Activated CD8-positive, alpha-beta memory T cell treated with anti-CD3 and anti-CD28 coated beads, Interleukin-2, amount 50 U/mL, for 1 hour (primary cell): ENCODE data around the gene IL9R.
"Not testable (repeated sequence)": the region's sequence is repeated elsewhere in the genome, so short reads cannot be mapped to it uniquely, and the experiment has no call there.

Source experiments
- DNase-seq: peaks from one replicate; pipeline ENCODE4 v3.0.0-alpha.2; 2020; ENCODE audit errors: extremely low read depth

The IL9R gene, protein sequence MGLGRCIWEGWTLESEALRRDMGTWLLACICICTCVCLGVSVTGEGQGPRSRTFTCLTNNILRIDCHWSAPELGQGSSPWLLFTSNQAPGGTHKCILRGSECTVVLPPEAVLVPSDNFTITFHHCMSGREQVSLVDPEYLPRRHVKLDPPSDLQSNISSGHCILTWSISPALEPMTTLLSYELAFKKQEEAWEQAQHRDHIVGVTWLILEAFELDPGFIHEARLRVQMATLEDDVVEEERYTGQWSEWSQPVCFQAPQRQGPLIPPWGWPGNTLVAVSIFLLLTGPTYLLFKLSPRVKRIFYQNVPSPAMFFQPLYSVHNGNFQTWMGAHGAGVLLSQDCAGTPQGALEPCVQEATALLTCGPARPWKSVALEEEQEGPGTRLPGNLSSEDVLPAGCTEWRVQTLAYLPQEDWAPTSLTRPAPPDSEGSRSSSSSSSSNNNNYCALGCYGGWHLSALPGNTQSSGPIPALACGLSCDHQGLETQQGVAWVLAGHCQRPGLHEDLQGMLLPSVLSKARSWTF

DNA sequence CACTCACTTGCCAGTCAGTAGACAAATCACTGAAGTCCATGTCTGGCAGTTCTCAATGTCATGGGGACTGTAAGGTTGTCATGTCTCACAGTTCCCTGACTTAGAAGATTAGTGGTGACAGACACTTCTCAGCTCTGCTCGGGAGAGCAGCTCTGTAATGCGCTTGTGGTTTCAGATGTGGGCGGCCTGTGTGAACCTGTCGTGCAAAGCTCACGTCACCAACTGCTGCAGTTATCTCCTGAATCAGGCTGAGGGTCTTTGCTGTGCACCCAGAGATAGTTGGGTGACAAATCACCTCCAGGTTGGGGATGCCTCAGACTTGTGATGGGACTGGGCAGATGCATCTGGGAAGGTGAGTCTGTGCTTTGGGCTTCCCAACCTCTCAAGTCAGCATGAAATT is at the start of gene IL9R:
Gene IL9R, plus strand, starts transcription at position 261 of the 400 bp plus-strand sequence. Its CDS starts 64 bp downstream, at position 325.
- DNase-seq: peak; percentile 11

- no peak for DNase-seq
These were observed 48.4 kb upstream of the IL9R start for GRCh38 chrX:155949098-155949497.

DNA sequence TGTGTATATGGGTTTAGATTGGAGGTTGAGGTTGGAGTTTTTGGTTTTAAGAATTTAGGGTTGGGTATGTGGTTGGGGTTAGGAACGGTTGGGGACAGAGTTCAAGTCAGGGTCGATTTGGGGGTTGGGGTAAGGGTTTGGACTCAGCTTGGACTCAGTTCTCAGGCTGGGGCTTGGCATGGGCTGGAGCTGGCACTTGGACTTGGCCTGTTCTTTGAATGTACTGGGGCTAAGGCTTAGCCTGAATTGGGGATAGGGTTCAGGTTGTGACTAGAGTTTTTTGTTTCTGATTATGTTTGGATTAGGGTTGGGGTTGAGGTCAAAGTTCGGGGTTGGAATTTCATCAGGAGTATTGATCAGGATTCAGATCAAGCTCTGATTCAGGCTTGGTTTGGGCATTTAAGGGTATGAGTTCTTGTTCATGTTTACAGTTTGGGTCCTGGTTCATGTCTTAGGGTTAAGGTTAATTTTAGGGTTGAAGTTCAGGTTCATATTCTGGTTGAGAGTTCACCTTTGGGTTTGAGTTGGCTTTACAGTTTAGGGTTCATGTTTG is 46.2 kb upstream of the IL9R start:
- no peak for DNase-seq

- no peak for DNase-seq
These were observed 44.4 kb upstream of the IL9R start for GRCh38 chrX:155953055-155953454.

DNA sequence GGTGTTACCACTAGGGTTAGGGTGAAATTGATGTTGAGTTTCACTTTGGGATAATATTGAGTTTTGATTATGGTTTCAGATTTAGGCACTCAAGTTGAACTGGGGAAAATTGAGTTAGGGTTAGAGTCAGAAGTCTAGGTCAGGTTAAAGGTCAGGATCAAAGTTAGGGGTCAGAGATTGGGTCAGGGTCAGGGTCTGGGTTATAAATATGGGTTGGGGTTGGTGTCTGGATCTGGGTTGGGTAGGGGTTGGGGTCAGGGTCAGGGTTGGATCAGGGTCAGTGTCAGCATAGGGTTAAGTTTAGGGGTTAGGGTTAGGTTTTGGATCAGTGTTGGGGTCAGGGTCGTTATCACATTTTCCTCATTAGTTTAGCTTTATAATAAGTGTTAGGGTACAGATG is 42.7 kb upstream of the IL9R start:
- no peak for DNase-seq

GRCh38 chrX:155956099-155956498 is 41.4 kb upstream of the IL9R start:
- DNase-seq: no peak

GRCh38 chrX:155956649-155957048 is 40.8 kb upstream of the IL9R start:
- DNase-seq: no peak

GRCh38 chrX:155957843-155958242 is 39.7 kb upstream of the IL9R start:
- DNase-seq: no peak

- DNase-seq: no peak
These were observed 38.4 kb upstream of the IL9R start for GRCh38 chrX:155959018-155959587.

DNA sequence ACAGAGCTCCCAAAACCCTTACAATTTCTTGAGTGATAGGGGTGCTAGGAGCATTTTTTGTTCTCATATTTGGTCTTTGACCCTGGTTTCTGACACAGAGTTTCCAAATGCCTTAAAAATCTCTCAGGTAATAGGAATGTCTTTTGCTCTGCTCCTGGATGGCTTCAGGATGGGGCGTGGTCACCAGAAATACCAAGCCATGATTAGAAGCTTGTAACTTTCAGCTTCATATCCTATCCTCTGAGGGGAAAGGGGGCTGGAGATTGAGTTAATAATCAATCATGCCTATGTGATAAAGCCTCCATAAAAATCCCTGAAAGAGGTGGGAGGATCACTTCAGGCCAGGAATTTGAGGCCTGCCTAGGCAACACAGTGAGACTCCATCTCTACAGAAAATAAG is 34.6 kb upstream of the IL9R start:
- no peak for DNase-seq

- DNase-seq: no peak
These were observed 30.6 kb upstream of the IL9R start for GRCh38 chrX:155966876-155967275.

GRCh38 chrX:155967653-155968325 is 29.7 kb upstream of the IL9R start:
- no peak for DNase-seq

DNA sequence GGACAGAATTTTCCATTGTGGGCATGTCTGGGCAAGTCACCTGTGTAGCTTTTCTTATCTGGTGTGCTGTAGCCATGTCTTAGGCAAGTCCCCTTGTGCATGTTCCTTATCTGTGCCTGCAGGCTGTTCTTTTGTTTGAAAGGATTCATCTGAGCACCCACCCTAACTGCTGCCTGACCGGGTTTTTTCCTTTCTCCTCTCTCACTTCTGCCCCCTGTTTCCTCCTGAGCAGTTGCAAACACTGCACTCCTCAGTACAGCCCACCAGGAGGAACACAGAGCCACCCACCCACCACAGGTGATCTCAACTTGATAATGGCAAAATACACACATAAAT is 29.2 kb upstream of the IL9R start:
- no peak for DNase-seq

DNA sequence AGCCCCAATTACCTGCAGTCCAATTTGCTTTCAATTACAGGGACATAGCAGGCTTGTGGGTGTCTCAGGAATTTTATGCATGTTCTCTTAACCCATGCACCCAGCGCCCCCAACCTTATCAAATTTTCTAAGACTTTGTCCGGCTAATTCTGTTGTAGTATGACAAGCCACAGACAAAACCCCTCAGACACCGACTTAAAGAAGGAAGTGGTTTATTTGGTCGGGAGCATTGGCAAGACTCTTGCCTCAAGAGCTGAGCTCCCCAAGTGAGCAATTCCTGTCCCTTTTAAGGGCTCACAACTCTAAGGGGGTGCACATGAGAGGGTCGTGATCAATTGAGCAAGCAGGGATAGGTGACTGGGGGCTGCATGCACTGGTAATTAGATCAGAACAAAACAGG is 28.7 kb upstream of the IL9R start:
- no peak for DNase-seq

DNA sequence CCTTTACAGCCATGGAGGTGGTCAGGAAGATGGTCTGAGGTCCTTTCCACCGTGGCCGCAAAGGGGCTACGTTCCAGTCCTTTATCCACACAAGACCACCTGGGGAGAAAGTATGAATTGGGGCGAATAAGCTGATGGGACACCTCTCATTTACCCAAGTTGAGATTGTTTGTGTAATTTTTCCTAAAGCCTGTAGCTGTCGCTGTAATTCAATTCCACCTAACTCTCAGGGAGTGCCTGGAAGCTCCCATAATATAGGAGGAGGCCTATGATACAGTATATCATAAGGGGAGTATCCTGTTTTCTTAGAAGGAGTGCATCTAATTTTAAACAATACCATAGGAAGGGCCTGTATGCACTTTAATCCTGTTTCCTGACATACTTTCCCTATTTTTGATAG is 25.8 kb upstream of the IL9R start:
- DNase-seq: not testable (repeated sequence)

- not testable (repeated sequence) for DNase-seq
These were observed 25.3 kb upstream of the IL9R start for GRCh38 chrX:155972241-155972640.

- DNase-seq: no peak
These were observed 14.2 kb upstream of the IL9R start for GRCh38 chrX:155983326-155983725.

- DNase-seq: no peak
These were observed 12.3 kb upstream of the IL9R start for GRCh38 chrX:155985208-155985607.

DNA sequence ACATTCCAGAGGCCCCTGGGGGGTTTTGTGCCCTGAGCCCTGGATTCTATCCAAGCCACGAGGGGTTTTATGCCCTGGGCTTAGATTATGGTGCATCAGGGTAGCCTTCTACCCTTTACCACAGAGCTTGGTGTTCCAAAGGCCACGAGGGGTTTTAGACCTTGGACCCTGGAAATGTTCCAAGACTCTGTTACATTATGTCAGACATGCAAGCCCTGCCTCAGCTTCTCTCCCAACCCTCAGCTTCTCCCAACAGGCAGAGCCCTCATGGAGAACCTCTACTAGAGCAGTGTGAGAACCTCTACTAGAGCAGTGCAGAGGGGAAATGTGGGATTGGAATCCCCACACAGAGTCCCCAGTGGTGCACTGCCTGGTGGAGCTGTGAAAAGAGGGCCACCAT is 10.5 kb upstream of the IL9R start:
- not testable (repeated sequence) for DNase-seq

DNA sequence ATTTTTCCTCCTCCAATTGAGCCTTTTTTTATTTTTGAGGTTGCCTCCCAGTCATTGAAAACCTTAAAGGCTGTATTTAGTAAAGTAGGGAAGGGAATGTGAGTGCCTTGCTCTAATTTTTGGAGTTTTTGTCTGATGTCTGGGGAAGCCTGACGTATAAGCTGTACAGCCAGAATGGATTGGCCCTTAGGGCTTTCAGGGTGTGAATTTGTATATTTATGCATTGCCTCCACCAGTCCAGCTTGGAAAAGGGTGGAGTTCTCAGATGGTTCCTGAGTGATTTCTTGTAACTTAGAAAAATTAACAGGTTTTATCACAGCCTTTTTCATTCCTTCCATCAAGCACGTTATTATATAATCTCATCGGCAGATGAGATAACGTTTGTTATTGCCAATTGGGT is 8.6 kb upstream of the IL9R start:
- no peak for DNase-seq

DNA sequence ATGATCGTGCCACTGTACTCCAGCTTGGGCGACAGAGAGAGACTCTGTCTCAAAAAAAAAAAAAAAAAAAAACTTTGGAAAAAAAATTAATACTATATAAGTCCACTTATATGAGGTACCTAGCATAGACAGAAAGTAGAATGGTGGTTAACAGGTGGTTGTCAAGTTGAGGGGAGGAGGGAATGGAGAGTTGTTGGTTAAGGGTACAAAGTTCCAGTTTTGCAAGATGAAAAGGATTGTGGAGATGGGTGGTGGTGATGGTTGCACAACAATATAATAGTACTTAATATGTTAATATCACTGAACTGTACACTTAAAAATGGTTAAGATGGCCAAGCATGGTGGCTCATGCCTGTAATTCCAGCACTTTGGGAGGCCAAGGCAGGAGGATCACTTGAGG is 4.1 kb upstream of the IL9R start:
- DNase-seq: no peak

- DNase-seq: no peak
These were observed 2.1 kb upstream of the IL9R start for GRCh38 chrX:155995321-155995875.
